Neuronal stem cell (in vitro differentiated cells): Measurements from ENCODE around the gene MEGF11.

Experiments
- DNase-seq: peaks from one replicate; pipeline ENCODE4 v3.0.0-alpha.2; 2013; ENCODE audit warnings: low spot score
- H2AFZ ChIP-seq: one replicate; pipeline ENCODE4 v1.6.1; 2013; ENCODE audit warnings: mild to moderate bottlenecking, low read length, inconsistent platforms
- H2AK5ac ChIP-seq: 2 replicates; pipeline ENCODE4 v1.6.1; 2013; ENCODE audit warnings: low read depth, mild to moderate bottlenecking, inconsistent platforms, low read length, moderate library complexity, mixed read lengths
- H2BK120ac ChIP-seq: 2 replicates; pipeline ENCODE4 v1.6.1; 2013; ENCODE audit warnings: low read depth, mild to moderate bottlenecking, inconsistent platforms, low read length, moderate library complexity, mixed read lengths
- H2BK12ac ChIP-seq: one replicate; pipeline ENCODE4 v1.6.1; 2013; ENCODE audit warnings: low read length, inconsistent platforms
- H2BK15ac ChIP-seq: 2 replicates; pipeline ENCODE4 v1.6.1; 2013; ENCODE audit warnings: mild to moderate bottlenecking, low read length, inconsistent platforms, mixed read lengths
- H2BK5ac ChIP-seq: one replicate; pipeline ENCODE4 v1.6.1; 2013; ENCODE audit warnings: inconsistent platforms, mild to moderate bottlenecking, low read length, moderate library complexity
- H3K14ac ChIP-seq: one replicate; pipeline ENCODE4 v1.6.1; 2013; ENCODE audit warnings: low read length, inconsistent platforms
- H3K18ac ChIP-seq: 2 replicates; pipeline ENCODE4 v1.6.1; 2013; ENCODE audit warnings: low read length, inconsistent platforms
- H3K23ac ChIP-seq: 2 replicates; pipeline ENCODE4 v1.6.1; 2013; ENCODE audit warnings: low read depth, mild to moderate bottlenecking, mixed read lengths, low read length, inconsistent platforms; ENCODE audit not compliant: poor library complexity
- H3K27ac ChIP-seq: replicated peaks from 3 replicates; pipeline ENCODE4 v1.5.1; 2013; ENCODE audit warnings: low read length, inconsistent platforms
- H3K27me3 ChIP-seq, 3 experiments: 2 replicates each; pipeline ENCODE4 v1.6.1; 2013; ENCODE audit warnings: low read length in 3 of 3, mild to moderate bottlenecking in 2 of 3, inconsistent platforms in 1 of 3, low read depth in 1 of 3, mixed read lengths in 1 of 3, moderate library complexity in 1 of 3; ENCODE audit not compliant: control insufficient read depth in 3 of 3, insufficient read depth in 3 of 3
- H3K36me3 ChIP-seq, 2 donors: replicated peaks in 1 of 2; 2 replicates each; pipeline ENCODE4 v1.6.1; 2013; ENCODE audit warnings: low read length in 2 of 2; ENCODE audit not compliant: control insufficient read depth in 2 of 2, insufficient read depth in 2 of 2
- H3K4ac ChIP-seq: 2 replicates; pipeline ENCODE4 v1.6.1; 2013; ENCODE audit warnings: inconsistent platforms, mild to moderate bottlenecking, low read length, moderate library complexity
- H3K4me1 ChIP-seq, 2 donors: 1 replicate in 1 of 2; 2 replicates in 1 of 2; pipeline ENCODE4 v1.6.1; 2013; ENCODE audit warnings: low read length in 2 of 2, low read depth in 1 of 2; ENCODE audit not compliant: control insufficient read depth in 2 of 2, insufficient read depth in 1 of 2
- H3K4me2 ChIP-seq: one replicate; pipeline ENCODE4 v1.6.1; 2013; ENCODE audit warnings: mild to moderate bottlenecking, low read length, inconsistent platforms; ENCODE audit not compliant: insufficient read depth, poor library complexity, severe bottlenecking
- H3K4me3 ChIP-seq, 2 donors: 2 replicates each; pipeline ENCODE4 v1.5.1; 2013; ENCODE audit warnings: low read length in 2 of 2, mild to moderate bottlenecking in 2 of 2, inconsistent platforms in 1 of 2, moderate library complexity in 1 of 2
- H3K79me1 ChIP-seq: one replicate; pipeline ENCODE4 v1.6.1; 2013; ENCODE audit warnings: low read depth, mild to moderate bottlenecking, inconsistent platforms, low read length, moderate library complexity
- H3K9ac ChIP-seq: one replicate; pipeline ENCODE4 v1.6.1; 2013; ENCODE audit warnings: mild to moderate bottlenecking, low read depth, low read length, inconsistent platforms; ENCODE audit not compliant: poor library complexity
- H3K9me3 ChIP-seq, 2 donors: replicated peaks in 1 of 2; 2 replicates each; pipeline versions ENCODE3 to v1.6.1; 2013; ENCODE audit warnings: low read length in 2 of 2, mild to moderate bottlenecking in 2 of 2, inconsistent platforms in 1 of 2, low read depth in 1 of 2, mixed read lengths in 1 of 2, moderate library complexity in 1 of 2; ENCODE audit not compliant: control insufficient read depth in 2 of 2, insufficient read depth in 1 of 2
- H4K8ac ChIP-seq: one replicate; pipeline ENCODE4 v1.6.1; 2013; ENCODE audit warnings: low read depth, mild to moderate bottlenecking, inconsistent platforms, low read length, moderate library complexity
- H4K91ac ChIP-seq: one replicate; pipeline ENCODE4 v1.6.1; 2013; ENCODE audit warnings: low read length, low read depth, mild to moderate bottlenecking, inconsistent platforms; ENCODE audit not compliant: poor library complexity
- WGBS, 2 donors: extraction: QIAGEN DNeasy Blood & Tissue Kit; methylation state at CpG; one replicate each; pipeline ENCODE4 v1.1.7; 2013; ENCODE audit warnings: missing lambda C conversion rate in 2 of 2, mixed read lengths in 1 of 2; ENCODE audit not compliant: insufficient read length in 2 of 2, insufficient replicate concordance in 1 of 2; ENCODE audit errors: extremely low coverage in 2 of 2; 5-methylcytosine and 5-hydroxymethylcytosine counted together

The MEGF11 gene

GRCh38 chr15:66214246-66214645 is 39.3 kb downstream of the MEGF11 start:
- no peaks in the 10 kb centered on the region for H3K9me3 ChIP-seq
- H3K9ac ChIP-seq: no peak overlapping the region
- H3K4me1 ChIP-seq: peaks cover 0 to 3% of the 10 kb centered on the region in 2 donors
- no peaks in the 10 kb centered on the region for H3K79me1 ChIP-seq
- H2BK12ac ChIP-seq: no peak overlapping the region
- H3K18ac ChIP-seq: no peak overlapping the region
- no peak overlapping the region for H2BK5ac ChIP-seq
- H3K36me3 ChIP-seq: no peaks in the 10 kb centered on the region
- DNase-seq: no peak
- H2AFZ ChIP-seq: no peak overlapping the region
- no peak overlapping the region for H3K23ac ChIP-seq
- H2BK15ac ChIP-seq: no peak overlapping the region
- no peak overlapping the region for H2AK5ac ChIP-seq
- no peak overlapping the region for H4K8ac ChIP-seq
- H3K4me3 ChIP-seq: no peak overlapping the region
- no peak overlapping the region for H4K91ac ChIP-seq
- no peak overlapping the region for H3K27ac ChIP-seq
- H3K14ac ChIP-seq: no peak overlapping the region
- WGBS, 2 donors: no CpG with 5 or more reads among the region's 4 CpGs
- no peak overlapping the region for H2BK120ac ChIP-seq
- H3K4me2 ChIP-seq: no peak overlapping the region
- H3K4ac ChIP-seq: no peak overlapping the region
- peaks cover 0 to 16% (median 0%) of the 10 kb centered on the region in 3 experiments for H3K27me3 ChIP-seq

DNA sequence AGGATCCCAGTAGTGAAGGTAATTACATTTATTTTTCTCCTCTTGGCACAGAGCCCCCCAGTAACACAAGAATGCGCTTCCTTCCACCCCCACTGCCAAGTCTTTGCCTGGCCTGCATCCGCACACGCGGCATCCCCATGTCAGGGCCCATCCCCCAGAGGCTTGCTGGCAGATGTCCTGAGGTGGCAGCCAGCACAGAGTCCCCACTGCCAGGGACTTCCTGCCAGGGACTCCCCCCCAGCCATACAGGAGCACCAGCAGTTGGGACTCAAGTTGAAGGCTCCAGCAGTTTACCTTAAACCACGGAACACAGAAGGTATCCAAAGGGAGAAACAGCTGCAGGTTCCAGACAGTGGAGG is 41.0 kb downstream of the MEGF11 start:
- H3K4ac ChIP-seq: no peak overlapping the region
- no peak for DNase-seq
- no peak overlapping the region for H2BK5ac ChIP-seq
- H2AK5ac ChIP-seq: no peak overlapping the region
- H3K9me3 ChIP-seq: no peaks in the 10 kb centered on the region
- no peak overlapping the region for H2BK12ac ChIP-seq
- no peak overlapping the region for H3K4me2 ChIP-seq
- H3K27ac ChIP-seq: no peak overlapping the region
- no peak overlapping the region for H3K23ac ChIP-seq
- H3K4me3 ChIP-seq: no peak overlapping the region
- no CpG with 5 or more reads among the region's 5 CpGs for WGBS, 2 donors
- H4K8ac ChIP-seq: no peak overlapping the region
- H3K36me3 ChIP-seq: no peaks in the 10 kb centered on the region
- peaks cover 0 to 1% of the 10 kb centered on the region in 2 donors for H3K4me1 ChIP-seq
- H3K18ac ChIP-seq: no peak overlapping the region
- no peak overlapping the region for H2AFZ ChIP-seq
- peaks cover 0 to 13% (median 0%) of the 10 kb centered on the region in 3 experiments for H3K27me3 ChIP-seq
- H3K79me1 ChIP-seq: no peaks in the 10 kb centered on the region
- no peak overlapping the region for H2BK15ac ChIP-seq
- no peak overlapping the region for H3K14ac ChIP-seq
- H2BK120ac ChIP-seq: no peak overlapping the region
- no peak overlapping the region for H3K9ac ChIP-seq
- H4K91ac ChIP-seq: no peak overlapping the region

DNA sequence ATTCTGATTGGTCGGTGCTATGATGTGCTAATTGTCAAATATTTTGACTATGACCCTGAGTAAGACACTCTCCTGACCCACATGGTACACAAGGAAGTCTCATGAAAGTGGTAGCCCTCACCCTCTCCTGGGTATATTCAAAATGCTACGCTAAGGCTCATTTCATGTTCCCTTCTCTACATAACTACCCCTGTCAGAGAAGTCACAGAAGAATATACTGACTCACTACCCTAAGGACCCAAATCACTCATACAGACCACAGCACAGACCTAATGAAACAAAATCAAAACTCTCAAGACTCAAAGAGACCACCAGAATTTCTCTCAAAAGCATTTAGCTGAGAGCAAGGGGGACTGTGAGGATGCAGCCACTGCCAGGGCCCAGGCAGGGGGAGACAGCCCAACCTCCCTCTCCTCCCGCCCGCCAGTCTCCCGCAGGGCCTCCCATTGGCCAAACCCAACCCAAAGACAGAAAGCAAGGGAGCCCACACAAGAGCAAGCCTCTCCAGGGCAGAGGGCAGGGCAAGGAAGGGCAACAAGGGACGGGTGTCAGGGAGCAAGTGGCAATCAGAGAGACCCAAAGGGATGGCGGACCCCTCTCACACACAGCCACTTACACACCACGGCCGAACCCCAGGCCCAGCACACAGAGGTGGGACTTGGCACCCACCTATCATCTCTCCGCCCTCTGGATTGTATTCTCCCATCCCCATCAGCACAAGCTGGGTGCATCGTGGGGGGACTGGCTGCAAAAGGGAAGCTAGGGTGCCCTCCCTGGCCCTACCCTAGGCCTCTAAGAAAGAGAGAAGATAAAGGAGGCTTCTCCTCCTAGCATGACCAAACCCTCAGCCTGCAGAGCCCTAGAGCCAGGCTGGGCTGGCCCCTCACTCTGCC is 41.6 kb downstream of the MEGF11 start:
- H3K4me3 ChIP-seq: no peak overlapping the region
- no peaks in the 10 kb centered on the region for H3K79me1 ChIP-seq
- peaks cover 0 to 7% (median 0%) of the 10 kb centered on the region in 3 experiments for H3K27me3 ChIP-seq
- H3K4me2 ChIP-seq: no peak overlapping the region
- peaks cover 0 to 3% of the 10 kb centered on the region in 2 donors for H3K9me3 ChIP-seq
- H2BK5ac ChIP-seq: no peak overlapping the region
- H3K36me3 ChIP-seq: no peaks in the 10 kb centered on the region
- H3K9ac ChIP-seq: no peak overlapping the region
- no peak overlapping the region for H3K4ac ChIP-seq
- no peak overlapping the region for H4K91ac ChIP-seq
- H3K27ac ChIP-seq: no peak overlapping the region
- no peak overlapping the region for H3K14ac ChIP-seq
- no peak overlapping the region for H4K8ac ChIP-seq
- no CpG with 5 or more reads among the region's 11 CpGs for WGBS, 2 donors
- no peak overlapping the region for H2AK5ac ChIP-seq
- DNase-seq: no peak
- no peak overlapping the region for H2BK15ac ChIP-seq
- H2BK12ac ChIP-seq: no peak overlapping the region
- H2AFZ ChIP-seq: no peak overlapping the region
- H3K18ac ChIP-seq: no peak overlapping the region
- peaks cover 0 to 1% of the 10 kb centered on the region in 2 donors for H3K4me1 ChIP-seq
- no peak overlapping the region for H3K23ac ChIP-seq
- no peak overlapping the region for H2BK120ac ChIP-seq

DNA sequence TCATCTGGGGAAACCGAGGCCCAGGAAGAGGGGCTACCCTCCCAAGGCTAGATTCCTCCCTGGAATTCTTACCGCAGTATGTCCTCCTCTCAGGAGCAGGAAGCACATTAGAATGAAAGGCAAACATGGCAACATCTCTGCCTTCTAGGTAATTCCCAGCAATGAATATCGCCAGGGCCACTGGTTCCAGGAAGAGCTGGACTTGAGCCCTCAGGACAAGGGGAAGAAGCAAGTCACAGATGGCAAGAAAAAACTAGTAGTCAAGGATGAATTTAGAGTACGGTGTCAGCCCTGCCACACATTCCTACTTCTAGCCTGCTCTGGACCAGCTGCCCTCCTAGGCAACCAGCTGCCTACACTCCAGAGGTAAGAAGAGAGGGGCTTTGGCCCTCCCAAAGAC is 42.9 kb downstream of the MEGF11 start:
- H3K79me1 ChIP-seq: no peaks in the 10 kb centered on the region
- no peak overlapping the region for H2BK12ac ChIP-seq
- H3K23ac ChIP-seq: no peak overlapping the region
- H3K4me3 ChIP-seq: no peak overlapping the region
- H3K4me1 ChIP-seq: peaks cover 0 to 1% of the 10 kb centered on the region in 2 donors
- H2AK5ac ChIP-seq: no peak overlapping the region
- no peaks in the 10 kb centered on the region for H3K27me3 ChIP-seq
- H3K9ac ChIP-seq: no peak overlapping the region
- no peak overlapping the region for H2BK15ac ChIP-seq
- H2BK120ac ChIP-seq: no peak overlapping the region
- H3K9me3 ChIP-seq: peaks cover 0 to 3% of the 10 kb centered on the region in 2 donors
- H4K91ac ChIP-seq: no peak overlapping the region
- no peak overlapping the region for H4K8ac ChIP-seq
- no peak overlapping the region for H3K18ac ChIP-seq
- no peak overlapping the region for H3K14ac ChIP-seq
- H3K4ac ChIP-seq: no peak overlapping the region
- no peak overlapping the region for H2BK5ac ChIP-seq
- DNase-seq: no peak
- H3K36me3 ChIP-seq: no peaks in the 10 kb centered on the region
- no peak overlapping the region for H3K4me2 ChIP-seq
- H2AFZ ChIP-seq: no peak overlapping the region
- no peak overlapping the region for H3K27ac ChIP-seq
- no CpG with 5 or more reads among the region's 4 CpGs for WGBS, 2 donors
